ENCODE results near the gene WASHC3. TPM values are rescaled to one million over a fixed set of nuclear protein-coding genes. Genes with fewer than 3 reads are reported as not detected.
A peak's percentile ranks its signal among the peaks of the same experiment; 100 is the strongest.
"Not testable (repeated sequence)": the region's sequence is repeated elsewhere in the genome, so short reads cannot be mapped to it uniquely, and the experiment has no call there.

WASHC3 gene, protein sequence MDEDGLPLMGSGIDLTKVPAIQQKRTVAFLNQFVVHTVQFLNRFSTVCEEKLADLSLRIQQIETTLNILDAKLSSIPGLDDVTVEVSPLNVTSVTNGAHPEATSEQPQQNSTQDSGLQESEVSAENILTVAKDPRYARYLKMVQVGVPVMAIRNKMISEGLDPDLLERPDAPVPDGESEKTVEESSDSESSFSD
- total RNA-seq = 10 to 100 TPM; 56.6 to 66.1 TPM

GRCh38 chr12:102061560-102062418 is at the start of gene WASHC3:
Gene WASHC3, minus strand, starts transcription at chr12:102061991. Its CDS starts 29 bp downstream, at chr12:102061962.
- Mint-ChIP-seq H3K9me3 (no peaks in the 10 kb centered on the region), H3K4me1 (ENCODE audit: low read depth) (peaks cover 56% of the 10 kb centered on the region), H3K27me3 (ENCODE audit: low read depth) (peaks cover 15% of the 10 kb centered on the region), H3K36me3 (ENCODE audit: insufficient read depth in 2 of 2) (peaks cover 9 to 13% of the 10 kb centered on the region in 2 donors), H3K4me3 (peak within 1 kb of the TSS; percentile 94 to 96), H3K27ac (peak within 1 kb of the TSS; percentile 88)
- ATAC-seq (replicated peaks in 1 of 2) (peak; percentile 83 to 86), DNase-seq (peak; percentile 96)

DNA sequence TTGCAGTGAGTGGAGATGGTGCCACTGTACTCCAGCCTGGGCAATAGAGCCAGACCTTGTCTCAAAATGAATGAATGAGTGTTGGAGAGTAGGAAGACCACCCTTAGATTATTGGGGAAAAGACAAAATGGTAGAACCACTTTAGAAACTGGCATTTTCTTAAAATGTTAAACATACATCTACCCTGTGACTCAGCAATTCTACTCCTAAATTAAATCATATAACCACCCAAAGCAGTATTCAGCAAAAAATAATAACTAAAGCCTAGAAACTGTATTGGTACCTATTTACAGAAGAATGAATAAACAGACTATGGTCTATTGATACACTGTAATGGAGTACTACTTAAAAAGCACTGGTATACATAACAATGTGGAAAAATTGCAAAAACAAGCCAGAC is 49.0 kb upstream of the WASHC3 start:
- Mint-ChIP-seq H3K4me1 (ENCODE audit: low read depth) (no peaks in the 10 kb centered on the region), H3K4me3 (no peak overlapping the region), H3K27ac (no peak overlapping the region), H3K36me3 (ENCODE audit: insufficient read depth in 2 of 2) (peaks cover 21 to 45% of the 10 kb centered on the region in 2 donors), H3K27me3 (ENCODE audit: low read depth) (no peaks in the 10 kb centered on the region), H3K9me3 (peaks cover 0 to 3% of the 10 kb centered on the region in 2 donors)
- DNase-seq (no peak), ATAC-seq (replicated peaks in 1 of 2) (no peak)

DNA sequence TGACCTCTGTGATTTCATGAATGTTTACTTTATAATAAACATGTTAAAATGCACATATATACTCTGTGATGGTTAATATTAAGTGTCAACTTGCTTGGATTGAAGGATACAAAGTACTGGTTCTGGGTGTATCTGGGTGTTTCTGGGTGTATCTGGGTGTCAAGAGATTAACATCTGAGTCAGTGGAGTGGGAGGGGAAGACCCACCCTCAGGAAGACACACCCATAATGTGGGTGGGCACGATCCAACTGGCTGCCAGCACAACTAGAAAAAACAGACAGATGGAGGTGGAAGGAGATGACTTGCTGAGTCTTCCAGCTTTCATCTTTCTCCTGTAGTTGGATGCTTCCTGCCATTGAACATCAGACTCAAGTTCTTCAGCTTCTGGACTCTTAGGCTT is 46.2 kb upstream of the WASHC3 start:
- ATAC-seq (replicated peaks in 1 of 2) (no peak), DNase-seq (no peak)
- Mint-ChIP-seq H3K9me3 (peaks cover 0 to 3% of the 10 kb centered on the region in 2 donors), H3K36me3 (ENCODE audit: insufficient read depth in 2 of 2) (peaks cover 26 to 68% of the 10 kb centered on the region in 2 donors), H3K27me3 (ENCODE audit: low read depth) (no peaks in the 10 kb centered on the region), H3K4me3 (no peak overlapping the region), H3K4me1 (ENCODE audit: low read depth) (no peaks in the 10 kb centered on the region), H3K27ac (no peak overlapping the region)

GRCh38 chr12:102106905-102107304 is 45.1 kb upstream of the WASHC3 start:
- DNase-seq = no peak
- Mint-ChIP-seq H3K27ac (no peak overlapping the region), H3K4me1 (ENCODE audit: low read depth) (no peaks in the 10 kb centered on the region)

GRCh38 chr12:102096855-102097254 is 35.1 kb upstream of the WASHC3 start:
- H3K27me3 Mint-ChIP-seq (ENCODE audit: low read depth) = no peaks in the 10 kb centered on the region
- no peak overlapping the region for H3K4me3 Mint-ChIP-seq
- H3K9me3 Mint-ChIP-seq = no peaks in the 10 kb centered on the region
- ATAC-seq (replicated peaks in 1 of 2) (no peak), DNase-seq (no peak)
- no peaks in the 10 kb centered on the region for H3K4me1 Mint-ChIP-seq (ENCODE audit: low read depth)
- peaks cover 2 to 17% of the 10 kb centered on the region in 2 donors for H3K36me3 Mint-ChIP-seq (ENCODE audit: insufficient read depth in 2 of 2)
- no peak overlapping the region for H3K27ac Mint-ChIP-seq

More at GRCh38 chr12:102106905-102107304, 45.1 kb upstream of the WASHC3 start:
- peaks cover 26 to 68% of the 10 kb centered on the region in 2 donors for H3K36me3 Mint-ChIP-seq (ENCODE audit: insufficient read depth in 2 of 2)
- peaks cover 0 to 3% of the 10 kb centered on the region in 2 donors for H3K9me3 Mint-ChIP-seq
- no peak overlapping the region for H3K4me3 Mint-ChIP-seq
- ATAC-seq (replicated peaks in 1 of 2) = no peak
- no peaks in the 10 kb centered on the region for H3K27me3 Mint-ChIP-seq (ENCODE audit: low read depth)

GRCh38 chr12:102095677-102096263 is 34.0 kb upstream of the WASHC3 start:
- Mint-ChIP-seq H3K4me3 (no peak overlapping the region), H3K9me3 (no peaks in the 10 kb centered on the region), H3K4me1 (ENCODE audit: low read depth) (no peaks in the 10 kb centered on the region), H3K36me3 (ENCODE audit: insufficient read depth in 2 of 2) (peaks cover 2 to 16% of the 10 kb centered on the region in 2 donors), H3K27me3 (ENCODE audit: low read depth) (no peaks in the 10 kb centered on the region), H3K27ac (no peak overlapping the region)
- ATAC-seq (replicated peaks in 1 of 2) (peak in 1 of 2 donors; percentile 43), DNase-seq (no peak)

DNA sequence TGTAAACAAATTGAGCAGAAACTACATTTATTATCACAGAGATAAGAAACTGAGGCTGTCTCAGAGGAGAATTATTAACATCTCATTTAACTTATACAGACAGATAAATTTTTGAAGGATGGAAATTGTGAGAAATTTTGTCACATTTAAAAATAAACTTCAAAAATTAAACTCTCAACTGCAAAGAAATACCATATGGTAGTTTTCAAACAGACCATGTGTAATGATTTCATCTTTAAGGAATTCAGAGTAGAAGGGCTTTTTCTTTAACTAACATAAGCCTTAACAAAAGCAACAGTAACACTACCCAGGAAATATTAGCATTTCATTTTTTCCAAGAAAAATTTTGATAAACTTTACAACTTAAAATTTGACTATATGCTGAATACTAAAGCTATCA is 31.5 kb upstream of the WASHC3 start:
- Mint-ChIP-seq H3K27ac (no peak overlapping the region), H3K4me3 (no peak overlapping the region)

DNA sequence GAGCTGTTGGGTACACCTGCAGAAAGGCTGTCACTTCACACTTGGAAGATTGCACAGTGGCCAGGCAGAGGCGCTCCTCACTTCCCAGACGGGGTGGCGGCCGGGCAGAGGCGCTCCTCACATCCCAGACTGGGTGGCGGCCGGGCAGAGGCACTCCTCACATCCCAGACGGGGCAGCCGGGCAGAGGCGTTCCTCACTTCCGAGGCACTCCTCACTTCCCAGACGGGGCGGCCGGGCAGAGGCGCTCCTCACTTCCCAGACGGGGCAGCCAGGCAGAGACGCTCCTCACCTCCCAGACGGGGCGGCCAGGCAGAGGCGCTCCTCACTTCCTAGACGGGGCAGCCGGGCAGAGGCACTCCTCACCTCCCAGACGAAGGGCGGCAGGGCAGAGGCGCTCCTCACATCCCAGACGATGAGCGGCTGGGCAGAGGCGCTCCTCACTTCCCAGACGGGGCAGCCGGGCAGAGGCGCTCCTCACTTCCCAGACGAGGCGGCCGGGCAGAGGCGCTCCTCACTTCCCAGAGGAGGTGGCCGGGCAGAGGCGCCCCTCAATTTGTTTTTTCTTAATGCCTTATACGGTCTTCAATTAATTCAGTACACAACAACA is 27.5 kb upstream of the WASHC3 start:
- H3K27ac Mint-ChIP-seq; DNase-seq; H3K4me3 Mint-ChIP-seq; ATAC-seq (replicated peaks in 1 of 2); H3K9me3 Mint-ChIP-seq; H3K4me1 Mint-ChIP-seq (ENCODE audit: low read depth); H3K27me3 Mint-ChIP-seq (ENCODE audit: low read depth): not testable (repeated sequence)
- peaks cover 2 to 11% of the 10 kb centered on the region in 2 donors for H3K36me3 Mint-ChIP-seq (ENCODE audit: insufficient read depth in 2 of 2)

More for the DNA sequence above, 31.5 kb upstream of the WASHC3 start:
- H3K27me3 Mint-ChIP-seq (ENCODE audit: low read depth) = no peaks in the 10 kb centered on the region
- DNase-seq (no peak), ATAC-seq (replicated peaks in 1 of 2) (no peak)
- H3K36me3 Mint-ChIP-seq (ENCODE audit: insufficient read depth in 2 of 2) = peaks cover 2 to 12% of the 10 kb centered on the region in 2 donors
- H3K4me1 Mint-ChIP-seq (ENCODE audit: low read depth) = no peaks in the 10 kb centered on the region
- no peaks in the 10 kb centered on the region for H3K9me3 Mint-ChIP-seq

DNA sequence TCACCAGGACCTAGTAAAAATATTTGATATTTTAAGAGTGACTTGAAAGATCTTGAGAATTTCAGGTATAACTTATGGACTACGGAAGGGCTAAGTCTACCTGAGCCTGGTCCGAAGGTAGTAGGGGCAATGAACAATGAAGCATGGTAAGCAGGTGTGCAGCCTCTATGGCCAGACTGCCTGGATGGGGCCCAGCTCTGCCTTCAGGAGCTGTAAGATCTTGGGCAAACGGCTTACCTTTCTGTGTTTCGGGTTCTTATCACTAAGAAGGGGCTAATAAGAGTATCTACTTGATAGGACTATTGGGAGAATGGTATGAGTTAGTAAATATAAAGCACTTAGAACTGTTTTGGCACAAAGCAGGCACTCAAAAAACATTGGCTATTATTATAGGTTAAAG is 19.1 kb upstream of the WASHC3 start:
- Mint-ChIP-seq H3K27ac (no peak overlapping the region), H3K9me3 (no peaks in the 10 kb centered on the region), H3K27me3 (ENCODE audit: low read depth) (no peaks in the 10 kb centered on the region), H3K36me3 (ENCODE audit: insufficient read depth in 2 of 2) (peaks cover 3 to 25% of the 10 kb centered on the region in 2 donors), H3K4me1 (ENCODE audit: low read depth) (no peaks in the 10 kb centered on the region), H3K4me3 (no peak overlapping the region)
- DNase-seq (no peak), ATAC-seq (replicated peaks in 1 of 2) (no peak)

- not testable (repeated sequence) for H3K27ac Mint-ChIP-seq; DNase-seq; H3K27me3 Mint-ChIP-seq (ENCODE audit: low read depth); H3K4me3 Mint-ChIP-seq; H3K36me3 Mint-ChIP-seq (ENCODE audit: insufficient read depth in 2 of 2); ATAC-seq (replicated peaks in 1 of 2); H3K9me3 Mint-ChIP-seq; H3K4me1 Mint-ChIP-seq (ENCODE audit: low read depth)
Observed at GRCh38 chr12:102072092-102072491, 10.3 kb upstream of the WASHC3 start.

- Mint-ChIP-seq H3K36me3 (ENCODE audit: insufficient read depth in 2 of 2) (no peaks in the 10 kb centered on the region), H3K4me3 (no peak overlapping the region), H3K9me3 (no peaks in the 10 kb centered on the region), H3K27ac (no peak overlapping the region), H3K4me1 (ENCODE audit: low read depth) (peaks cover 2% of the 10 kb centered on the region), H3K27me3 (ENCODE audit: low read depth) (peaks cover 9% of the 10 kb centered on the region)
- no peak for DNase-seq
- no peak for ATAC-seq (replicated peaks in 1 of 2)
Observed at GRCh38 chr12:102069707-102070106, 7.9 kb upstream of the WASHC3 start.

- Mint-ChIP-seq H3K4me3 (no peak overlapping the region), H3K27me3 (ENCODE audit: low read depth) (peaks cover 15% of the 10 kb centered on the region), H3K36me3 (ENCODE audit: insufficient read depth in 2 of 2) (no peaks in the 10 kb centered on the region), H3K4me1 (ENCODE audit: low read depth) (peaks cover 8% of the 10 kb centered on the region), H3K9me3 (no peaks in the 10 kb centered on the region), H3K27ac (no peak overlapping the region)
- DNase-seq (no peak), ATAC-seq (replicated peaks in 1 of 2) (no peak)
Observed at GRCh38 chr12:102067574-102068258, 5.9 kb upstream of the WASHC3 start.
